ENCODE results near the gene PPP1R7. TPM values are rescaled to one million over a fixed set of nuclear protein-coding genes. Genes with fewer than 3 reads are reported as not detected.

The PPP1R7 gene
- polyA plus RNA-seq, 1 of the 3 experiments (the other 2 are of a cell fraction) = 56.9 TPM

GRCh38 chr2:241204490-241204889, 54.2 kb downstream of the PPP1R7 start (continued):
- TF ChIP-seq CTCF (IDR thresholded peaks at IDR 0.05) (no peak), GABPA (IDR thresholded peaks at IDR 0.05; ENCODE audit: low read depth) (no peak), USF1 (IDR thresholded peaks at IDR 0.05; ENCODE audit: borderline replicate concordance, low read depth) (no peak), FOXM1 (IDR thresholded peaks at IDR 0.05; ENCODE audit: low read depth) (no peak), USF2 (IDR thresholded peaks at IDR 0.05; ENCODE audit: borderline replicate concordance, low read depth, low read length) (no peak)

- Histone ChIP-seq H3K4me1 (ENCODE audit: control insufficient read depth in 1 of 2, insufficient read depth in 2 of 2, low read depth in 1 of 2, low read length in 1 of 2) (peaks cover 0 to 10% of the 10 kb centered on the region in 2 experiments; a peak in 1 of 4 replicates), H3K79me2 (ENCODE audit: insufficient read depth) (no peaks in the 10 kb centered on the region), H3K9me2 (no peaks in the 10 kb centered on the region), H3K36me3 (replicated peaks in 1 of 2; ENCODE audit: control insufficient read depth in 1 of 2, insufficient read depth in 2 of 2, low read length in 1 of 2) (no peaks in the 10 kb centered on the region), H3K9me3 (no peaks in the 10 kb centered on the region), H4K20me1 (ENCODE audit: insufficient read depth) (no peaks in the 10 kb centered on the region), H3K27me3 (ENCODE audit: insufficient read depth) (no peaks in the 10 kb centered on the region), H3K9ac (no peak overlapping the region), H3K27ac (ENCODE audit: low read depth in 2 of 2, low read length in 1 of 2) (no peak overlapping the region), H2AFZ (ENCODE audit: low read depth) (no peak overlapping the region), H3K4me3 (ENCODE audit: low read depth in 2 of 2, low read length in 1 of 2) (no peak overlapping the region), H3F3A (replicated peaks; ENCODE audit: insufficient read depth) (no peaks in the 10 kb centered on the region), H3K4me2 (no peak overlapping the region)
- ChIA-PET CTCF (no interaction called here), POLR2A (no interaction called here)
- no peak for TF ChIP-seq CHD2 (IDR thresholded peaks at IDR 0.05; ENCODE audit: low read length, partially characterized antibody)
- TF ChIP-seq GABPA (IDR thresholded peaks at IDR 0.05; ENCODE audit: low read depth) = no peak
- no peak for TF ChIP-seq JUND (IDR thresholded peaks at IDR 0.05)
- TF ChIP-seq RXRA (IDR thresholded peaks at IDR 0.05; ENCODE audit: borderline replicate concordance, low read depth) = no peak
- no peak for TF ChIP-seq PBX3 (IDR thresholded peaks at IDR 0.05)
- no peak for TF ChIP-seq TAF1 (IDR thresholded peaks at IDR 0.05; ENCODE audit: borderline replicate concordance, low read depth, low read length)
- TF ChIP-seq TEAD4 (IDR thresholded peaks at IDR 0.05; ENCODE audit: borderline replicate concordance, insufficient read depth) = no peak
- no peak for TF ChIP-seq EP300 (IDR thresholded peaks at IDR 0.05; ENCODE audit: borderline replicate concordance in 1 of 2, low read depth in 1 of 2, low read length in 1 of 2)
- TF ChIP-seq RAD21 (IDR thresholded peaks at IDR 0.05; ENCODE audit: low read length) = no peak
- no peak for TF ChIP-seq CTCF (IDR thresholded peaks at IDR 0.05)
- TF ChIP-seq YY1 (IDR thresholded peaks at IDR 0.05; ENCODE audit: low read depth) = no peak
- no peak for TF ChIP-seq RCOR1 (IDR thresholded peaks at IDR 0.05; ENCODE audit: low read length)
- no peak for TF ChIP-seq MEF2A (IDR thresholded peaks at IDR 0.05; ENCODE audit: borderline replicate concordance, low read depth)
- TF ChIP-seq POLR2AphosphoS5 (IDR thresholded peaks at IDR 0.05; ENCODE audit: low read depth, low read length) = no peak
- no peak for TF ChIP-seq IRF3 (IDR thresholded peaks at IDR 0.05; ENCODE audit: low read depth, low read length)
- TF ChIP-seq ZBTB33 (IDR thresholded peaks at IDR 0.05; ENCODE audit: borderline replicate concordance, low read depth) = no peak
- no peak for DNase-seq
- WGBS (ENCODE audit: low lambda C conversion rate) = 60% methylated on average over 1 of the region's 3 CpGs
Observed at GRCh38 chr2:241205086-241205485, 54.8 kb downstream of the PPP1R7 start.
